Activated CD4-positive, alpha-beta T cell treated with anti-CD3 and anti-CD28 coated beads for 24 hours (primary cell): ENCODE results near the gene INKA1.
"Not testable (repeated sequence)": the region's sequence is repeated elsewhere in the genome, so short reads cannot be mapped to it uniquely, and the experiment has no call there.

ENCODE experiments used
- DNase-seq, 2 donors: peaks; one replicate each; pipeline ENCODE4 v3.0.0-alpha.2; 2020; ENCODE audit warnings: low read depth in 2 of 2

INKA1 gene

GRCh38 chr3:49807431-49808114 is 4.5 kb downstream of the INKA1 start:
- DNase-seq = no peak

- no peak for DNase-seq
These were observed 9.9 kb downstream of the INKA1 start for GRCh38 chr3:49812916-49813496.

DNA sequence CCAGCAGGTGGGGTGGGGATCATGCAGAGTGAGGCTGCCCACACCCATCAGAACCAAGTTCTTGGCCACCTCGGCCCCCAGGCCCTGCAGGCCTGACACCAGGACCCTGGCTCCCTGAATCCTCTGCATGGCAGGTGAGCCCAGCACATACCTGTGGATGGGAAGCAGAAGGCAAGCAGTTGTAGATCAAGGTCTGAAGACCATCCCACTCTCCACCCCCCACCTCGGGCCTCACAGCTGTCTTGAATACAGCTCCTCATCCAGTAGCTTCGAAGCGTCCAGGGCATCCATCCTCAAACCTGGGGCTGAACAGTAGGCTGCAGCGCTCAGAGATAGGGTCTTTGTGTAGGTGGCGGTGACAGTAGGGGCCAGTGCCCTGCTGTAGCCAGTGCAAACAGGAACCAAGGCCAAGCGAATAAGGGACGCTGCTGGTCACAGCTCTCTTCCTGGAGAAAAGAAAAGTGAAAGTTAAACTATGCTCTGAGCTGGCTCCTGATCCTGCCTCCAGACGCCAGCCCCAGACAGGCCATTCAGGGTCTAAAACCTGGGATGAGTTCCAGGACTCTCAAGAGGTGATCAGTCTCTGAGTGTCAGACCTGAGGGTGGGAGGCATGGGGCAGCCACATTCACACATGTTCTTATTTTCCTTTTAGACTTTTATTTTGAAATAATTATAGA is 10.6 kb downstream of the INKA1 start, which contains the start of gene UBA7:
Gene UBA7 (minus strand): TSS at position 457 of the 678 bp plus-strand sequence. CDS start 166 bp downstream, at position 291.
- no peak for DNase-seq

- not testable (repeated sequence) for DNase-seq
These were observed 20.1 kb downstream of the INKA1 start for GRCh38 chr3:49823131-49823530.

DNA sequence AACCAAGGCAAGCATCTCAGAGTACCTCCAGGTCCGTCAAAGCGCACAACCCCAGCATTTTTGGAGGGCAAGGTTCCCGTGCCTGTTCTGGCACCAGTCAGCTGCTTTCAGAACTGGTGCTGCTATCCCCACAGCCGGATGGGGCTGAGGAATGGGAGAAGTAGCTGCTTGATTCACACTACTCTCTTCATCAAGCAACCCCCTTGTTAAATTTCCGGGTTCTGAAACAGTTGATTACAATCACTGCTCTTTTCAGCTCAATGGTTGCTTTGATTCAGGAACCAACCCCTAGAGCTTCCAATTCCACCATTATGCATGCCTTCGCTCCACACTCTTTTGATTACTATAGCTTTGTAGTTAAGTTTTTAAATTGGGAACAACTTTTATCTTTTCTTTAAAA is 23.0 kb downstream of the INKA1 start:
- no peak for DNase-seq

GRCh38 chr3:49831341-49831740 is 28.3 kb downstream of the INKA1 start:
- no peak for DNase-seq

GRCh38 chr3:49839193-49839809 is 36.2 kb downstream of the INKA1 start:
- peak; percentile 71 to 74 for DNase-seq

GRCh38 chr3:49840388-49840787 is 37.3 kb downstream of the INKA1 start:
- no peak for DNase-seq

GRCh38 chr3:49841126-49841696 is 38.1 kb downstream of the INKA1 start:
- no peak for DNase-seq

GRCh38 chr3:49841806-49842205 is 38.7 kb downstream of the INKA1 start:
- DNase-seq = no peak

GRCh38 chr3:49842843-49843517 is 39.9 kb downstream of the INKA1 start:
- DNase-seq = no peak

DNA sequence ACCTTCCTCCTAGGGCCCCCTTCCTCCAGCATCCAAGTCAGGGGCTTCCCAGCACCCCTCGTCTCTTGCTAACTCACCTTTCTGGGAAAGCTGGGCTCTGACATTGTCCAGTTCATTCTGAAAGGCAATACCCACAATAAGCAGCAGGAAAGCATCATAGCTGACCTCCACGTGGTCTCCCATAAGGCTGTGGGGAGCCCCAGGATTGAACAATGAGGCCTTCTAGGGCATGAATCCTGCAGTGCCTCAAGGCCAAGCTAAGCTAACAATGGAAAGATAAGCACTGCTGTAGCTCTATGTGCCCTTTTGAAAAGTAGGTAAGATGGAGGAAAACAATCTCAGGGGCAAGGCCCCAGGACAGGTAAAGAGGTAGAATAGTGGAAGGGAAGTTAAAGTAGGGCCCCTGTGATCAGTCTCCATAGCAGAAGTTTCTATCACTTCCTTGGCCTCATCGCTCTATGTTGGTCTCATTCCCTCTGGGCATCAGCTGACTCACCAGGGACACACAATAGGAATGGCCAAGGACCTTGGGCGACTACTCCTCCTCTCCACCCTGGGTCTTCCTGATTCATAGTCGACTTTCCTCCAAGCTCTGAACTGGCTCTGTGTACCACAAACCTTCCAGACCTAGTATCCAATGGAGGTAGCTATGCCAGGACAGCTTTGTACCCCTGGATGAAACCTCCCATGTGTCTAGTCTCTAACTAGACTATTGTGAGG is 41.6 kb downstream of the INKA1 start:
- DNase-seq = no peak

DNA sequence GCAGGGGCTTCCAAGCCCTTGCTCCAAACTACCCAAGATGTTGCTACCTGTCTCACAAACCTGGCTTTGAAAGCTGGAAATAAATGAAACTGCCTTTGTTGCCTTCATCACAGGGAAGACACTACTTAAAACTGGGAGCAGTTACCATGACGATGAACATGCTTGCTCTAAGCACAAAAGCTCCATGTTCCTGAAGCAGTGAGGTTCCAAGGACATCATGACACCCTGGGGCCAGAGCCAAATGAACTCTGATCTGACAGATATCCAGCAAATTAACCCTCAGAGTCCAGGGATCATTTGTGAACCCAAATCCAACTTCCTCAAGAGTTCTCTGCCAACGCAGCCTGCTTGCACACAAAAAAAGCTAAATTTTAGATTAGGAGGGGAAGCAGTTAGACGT is 42.6 kb downstream of the INKA1 start:
- no peak for DNase-seq
